ENCODE results near the gene OBP2A. TPM values are rescaled to one million over a fixed set of nuclear protein-coding genes. Genes with fewer than 3 reads are reported as not detected.

Gene OBP2A
- total and polyA plus RNA-seq, 2 of the 8 experiments (the other 6 are each of a cell fraction or from before 2014, with no cell fraction given): not detected

- Histone ChIP-seq H3K18ac (ENCODE audit: extremely low read depth, low read length) (no peak overlapping the region), H2BK20ac (ENCODE audit: low read length) (no peak overlapping the region), H2BK15ac (ENCODE audit: low read length) (no peak overlapping the region), H3K4ac (replicated peaks; ENCODE audit: insufficient read length, low read depth, low read length) (no peak overlapping the region), H3K14ac (ENCODE audit: insufficient read length) (no peak overlapping the region), H3K56ac (replicated peaks; ENCODE audit: insufficient read length, low read depth, low read length) (no peak overlapping the region), H3K23me2 (ENCODE audit: low read depth, low read length) (no peaks in the 10 kb centered on the region; the same call in 1 of the 2 replicates), H3K27me3 (replicated peaks in 1 of 4; ENCODE audit: control insufficient read depth in 3 of 4, extremely low read depth in 1 of 4, insufficient read depth in 3 of 4, low read length in 3 of 4) (no peaks in the 10 kb centered on the region), H3K9me3 (ENCODE audit: insufficient read depth in 2 of 2, low read depth in 1 of 2, low read length in 1 of 2) (no peaks in the 10 kb centered on the region), H3K79me1 (ENCODE audit: low read depth, low read length) (0 out of 2 replicates have a peak, but pooled peaks cover 3% of the 10 kb centered on the region), H2AFZ (ENCODE audit: low read length) (no peak overlapping the region), H2BK12ac (ENCODE audit: low read depth, low read length) (no peak overlapping the region), H3K4me3 (ENCODE audit: extremely low read depth in 1 of 4, insufficient read depth in 2 of 4, low read depth in 3 of 4, low read length in 4 of 4) (no peak overlapping the region), H3K4me1 (replicated peaks in 1 of 4; ENCODE audit: control insufficient read depth in 3 of 4, insufficient read depth in 4 of 4, low read length in 3 of 4) (peaks cover 0 to 14% (median 7%) of the 10 kb centered on the region in 4 experiments; a peak in 5 of 7 replicates), H4K8ac (ENCODE audit: extremely low read depth, insufficient read depth, low read length) (no peak overlapping the region), H4K5ac (ENCODE audit: insufficient read length, low read depth, low read length) (no peak overlapping the region), H2BK5ac (ENCODE audit: low read depth, low read length) (no peak overlapping the region), H4K20me1 (replicated peaks in 1 of 2; ENCODE audit: control insufficient read depth in 1 of 2, insufficient read depth in 2 of 2, low read length in 2 of 2) (peaks cover 15 to 18% of the 10 kb centered on the region in 2 experiments), H2BK120ac (replicated peaks; ENCODE audit: low read depth, low read length) (no peak overlapping the region), H3K4me2 (ENCODE audit: insufficient read depth in 1 of 2, low read depth in 2 of 2, low read length in 2 of 2) (no peak overlapping the region), H3K23ac (ENCODE audit: insufficient read length) (no peak overlapping the region), H2AK5ac (ENCODE audit: low read depth, low read length) (no peak overlapping the region), H3K79me2 (ENCODE audit: control insufficient read depth in 1 of 2, insufficient read depth in 2 of 2, low read length in 2 of 2) (peaks cover 0 to 16% of the 10 kb centered on the region in 2 experiments; a peak in 2 of 4 replicates), H4K91ac (replicated peaks; ENCODE audit: insufficient read length, low read length) (no peak overlapping the region), H3K9ac (replicated peaks in 1 of 4; ENCODE audit: extremely low read depth in 1 of 4, low read depth in 3 of 4, low read length in 3 of 4) (no peak overlapping the region), H3K27ac (ENCODE audit: low read depth, low read length) (no peak overlapping the region), H3K36me3 (ENCODE audit: control insufficient read depth in 2 of 4, insufficient read depth in 4 of 4, low read length in 3 of 4) (peaks cover 8 to 30% (median 20%) of the 10 kb centered on the region in 4 experiments; a peak in 7 of 8 replicates)
- POLR2A ChIA-PET (ENCODE audit: partially characterized antibody): interaction anchor here (0.6 to 2.8 kb wide), 7 partner anchors 14 to 177 kb away, joined by 3 to 10 read pairs (median 5); no protein-coding TSS in a partner anchor
- WGBS, 2 experiments (ENCODE audit: extremely low coverage in 1 of 2, insufficient coverage in 1 of 2, insufficient read length in 1 of 2, insufficient replicate concordance in 2 of 2, low coverage in 1 of 2, low lambda C conversion rate in 2 of 2, missing lambda C conversion rate in 1 of 2): 82% methylated on average over 20 of the region's 24 CpGs; no CpG with 5 or more reads in 1 of the 2 experiments
- CTCF ChIA-PET (ENCODE audit: partially characterized antibody): interaction anchor here (0.6 to 2.4 kb wide), 26 partner anchors 9 to 431 kb away, joined by 3 to 14 read pairs (median 4); no protein-coding TSS in a partner anchor
- peak; percentile 5; the same call in 1 of the 2 replicates for TF ChIP-seq POLR2AphosphoS5 (IDR thresholded peaks at IDR 0.05; ENCODE audit: low read depth, low read length)
- no peak for TF ChIP-seq SUZ12 (IDR thresholded peaks at IDR 0.05; ENCODE audit: low read length)
- DNase-seq (ENCODE audit: low read depth in 1 of 2, low spot score in 2 of 2): no peak
- FAIRE-seq: no peak
Observed at GRCh38 chr9:135505406-135506187, 40.3 kb upstream of the OBP2A start.

All from H1 (cell line).